IMR-90 (cell line): Measurements from ENCODE around the gene ADORA2A. TPM values are rescaled to one million over a fixed set of nuclear protein-coding genes. Genes with fewer than 3 reads are reported as not detected.

ENCODE experiments used
- ATAC-seq: fragments of 200-7000 bp; cut with Tn5 transposase; 2 replicates; pipeline ENCODE4 v1.9.1; 2020; ENCODE audit warnings: low read depth, mild to moderate bottlenecking, moderate library complexity
- BruUV-seq: library from RNA; stranded (reverse); fragments of 400-500 nt; replicated peaks from 2 replicates; lab custom pipeline; 2021; lab: Mats Ljungman, UMichigan
- CTCF ChIA-PET: fragments of 300-600 bp; formaldehyde crosslinking; extraction: SDS; loops from one replicate; lab custom pipeline; 2021; ENCODE audit warnings: antibody characterized with exemption; lab: Yijun Ruan, JAX
- POLR2A ChIA-PET: fragments of 300-600 bp; sonication (Branson Sonifier 250); formaldehyde crosslinking; loops from one replicate; lab custom pipeline; 2022; ENCODE audit warnings: antibody characterized with exemption; ENCODE audit not compliant: unreplicated experiment; lab: Charles Lee
- DNase-seq: peaks from one replicate; pipeline ENCODE4 v3.0.0; 2013
- H2AFZ ChIP-seq: replicated peaks from 2 replicates; pipeline ENCODE3; 2013; ENCODE audit warnings: low read length, mild to moderate bottlenecking; ENCODE audit not compliant: poor library complexity
- H2AK5ac ChIP-seq: 2 replicates; pipeline ENCODE4 v1.6.1; 2013; ENCODE audit warnings: low read depth, low read length, inconsistent platforms
- H2AK9ac ChIP-seq: replicated peaks from 2 replicates; pipeline ENCODE3; 2013; ENCODE audit warnings: mild to moderate bottlenecking, low read depth, low read length, moderate library complexity; ENCODE audit not compliant: poor library complexity
- H2BK120ac ChIP-seq: 2 replicates; pipeline ENCODE4 v1.6.1; 2013; ENCODE audit warnings: low read depth, low read length, inconsistent platforms
- H2BK15ac ChIP-seq: 3 replicates; pipeline ENCODE4 v1.6.1; 2013; ENCODE audit warnings: low read depth, low read length, inconsistent platforms
- H2BK20ac ChIP-seq: 2 replicates; pipeline ENCODE4 v1.6.1; 2013; ENCODE audit warnings: low read depth, mild to moderate bottlenecking, inconsistent platforms, low read length, moderate library complexity
- H2BK5ac ChIP-seq: 2 replicates; pipeline ENCODE4 v1.6.1; 2013; ENCODE audit warnings: mild to moderate bottlenecking, low read depth, low read length, inconsistent platforms; ENCODE audit not compliant: poor library complexity, severe bottlenecking
- H3K14ac ChIP-seq: replicated peaks from 2 replicates; pipeline ENCODE4 v1.6.1; 2013; ENCODE audit warnings: low read depth, low read length, inconsistent platforms
- H3K18ac ChIP-seq: 2 replicates; pipeline ENCODE4 v1.6.1; 2013; ENCODE audit warnings: low read depth, low read length, control low read depth
- H3K23ac ChIP-seq: 2 replicates; pipeline ENCODE4 v1.6.1; 2013; ENCODE audit warnings: low read depth, low read length, inconsistent platforms
- H3K27ac ChIP-seq: 2 replicates; pipeline ENCODE4 v1.5.1; 2013; ENCODE audit warnings: mild to moderate bottlenecking, control low read depth, low read length; ENCODE audit not compliant: insufficient read depth
- H3K27me3 ChIP-seq: 2 replicates; pipeline ENCODE4 v1.6.1; 2013; ENCODE audit warnings: low read length; ENCODE audit not compliant: control insufficient read depth, insufficient read depth
- H3K36me3 ChIP-seq: 2 replicates; pipeline ENCODE4 v1.6.1; 2013; ENCODE audit warnings: low read length, mixed read lengths; ENCODE audit not compliant: control insufficient read depth, insufficient read depth
- H3K4ac ChIP-seq: 2 replicates; pipeline ENCODE4 v1.6.1; 2013; ENCODE audit warnings: low read depth, low read length, inconsistent platforms
- H3K4me1 ChIP-seq: 2 replicates; pipeline ENCODE4 v1.6.1; 2013; ENCODE audit warnings: low read length, mixed read lengths; ENCODE audit not compliant: control insufficient read depth, insufficient read depth
- H3K4me2 ChIP-seq: 2 replicates; pipeline ENCODE4 v1.6.1; 2013; ENCODE audit warnings: low read depth, mild to moderate bottlenecking, control low read depth, low read length, moderate library complexity
- H3K4me3 ChIP-seq: 2 replicates; pipeline ENCODE4 v1.5.1; 2013; ENCODE audit warnings: low read depth, mild to moderate bottlenecking, control low read depth, low read length, moderate library complexity; ENCODE audit not compliant: insufficient read depth
- H3K56ac ChIP-seq: 2 replicates; pipeline ENCODE4 v1.6.1; 2013; ENCODE audit warnings: low read length, inconsistent platforms; ENCODE audit not compliant: insufficient read depth; ENCODE audit errors: extremely low read depth
- H3K79me1 ChIP-seq, 2 experiments: 2 replicates each; pipeline ENCODE4 v1.6.1; 2013; ENCODE audit warnings: low read length in 2 of 2, inconsistent platforms in 1 of 2, low read depth in 1 of 2
- H3K9ac ChIP-seq: 2 replicates; pipeline ENCODE4 v1.6.1; 2013; ENCODE audit warnings: low read depth, low read length, control low read depth
- H3K9me1 ChIP-seq: 2 replicates; pipeline ENCODE4 v1.6.1; 2013; ENCODE audit warnings: low read length, inconsistent platforms; ENCODE audit not compliant: insufficient read depth
- H3K9me3 ChIP-seq: 2 replicates; pipeline ENCODE4 v1.6.1; 2013; ENCODE audit warnings: low read length; ENCODE audit not compliant: control insufficient read depth, insufficient read depth
- H4K20me1 ChIP-seq: 2 replicates; pipeline ENCODE4 v1.6.1; 2013; ENCODE audit warnings: low read length, inconsistent platforms; ENCODE audit not compliant: insufficient read depth
- H4K5ac ChIP-seq: 2 replicates; pipeline ENCODE4 v1.6.1; 2013; ENCODE audit warnings: mild to moderate bottlenecking, low read depth, low read length, control low read depth
- H4K8ac ChIP-seq, 2 experiments: 2 replicates each; pipeline ENCODE4 v1.6.1; 2013; ENCODE audit warnings: low read depth in 2 of 2, low read length in 2 of 2, control low read depth in 1 of 2, inconsistent platforms in 1 of 2
- H4K91ac ChIP-seq: 2 replicates; pipeline ENCODE4 v1.6.1; 2013; ENCODE audit warnings: low read depth, low read length, inconsistent platforms; ENCODE audit not compliant: insufficient read depth
- ELK1 ChIP-seq: fragments of 150-350 bp; IDR thresholded peaks from 2 replicates; pipeline ENCODE4 v1.6.1; 2016; ENCODE audit warnings: low read depth, mild to moderate bottlenecking, low read length, moderate library complexity, borderline replicate concordance
- FOS ChIP-seq: fragments of 150-350 bp; IDR thresholded peaks from 2 replicates; pipeline ENCODE4 v1.6.1; 2016; ENCODE audit warnings: low read depth, low read length
- MXI1 ChIP-seq: IDR thresholded peaks from 2 replicates; pipeline ENCODE4 v1.6.1; 2012; ENCODE audit warnings: low read depth, mild to moderate bottlenecking, low read length, moderate library complexity, borderline replicate concordance
- NFE2L2 ChIP-seq: fragments of 150-350 bp; IDR thresholded peaks from 2 replicates; pipeline ENCODE4 v1.6.1; 2016; ENCODE audit warnings: low read depth, mild to moderate bottlenecking, low read length
- dilution Hi-C: fragments of 300-500 bp; cut with HindIII; formaldehyde crosslinking; loops from one replicate; pipeline ENCODE4 v1.14.3; 2018; ENCODE audit warnings: low sequenced_read_pairs; ENCODE audit not compliant: unreplicated experiment
- in situ Hi-C: fragments of 300-500 bp; cut with MboI; formaldehyde crosslinking; loops from 3 replicates; pipeline ENCODE4 v1.14.3; 2019; ENCODE audit warnings: low sequenced_read_pairs, inconsistent platforms, mixed read lengths
- intact Hi-C: fragments of 100-400 bp; cut with micrococcal nuclease; formaldehyde crosslinking; loops from 2 replicates; pipeline ENCODE4 v1.10.0; 2022
- polyA plus RNA-seq, 3 experiments: library from polyadenylated mRNA; depleted of rRNA; stranded (reverse); fragments of >200 nt; gene quantifications; 2 replicates each; pipeline ENCODE4 v1.2.3, GENCODE V29; 2012; ENCODE audit warnings: low replicate concordance in 1 of 3
- total RNA-seq: library from RNA; depleted of rRNA; stranded (reverse); fragments of >200 nt; gene quantifications from 2 replicates; pipeline ENCODE4 v1.2.3, GENCODE V29; 2012

ADORA2A gene
- total and polyA plus RNA-seq, 2 of the 4 experiments (the other 2 are of a cell fraction), result 0.36 to 1.1 TPM

- Histone ChIP-seq H2AFZ (no peak overlapping the region), H3K18ac (peak overlapping the region; percentile 78), H3K27ac (peak overlapping the region; percentile 39; the same call in 1 of the 2 replicates), H4K5ac (peak overlapping the region; percentile 10; the same call in 1 of the 2 replicates), H2AK9ac (no peak overlapping the region), H3K23ac (peak overlapping the region; percentile 65; the same call in 1 of the 2 replicates), H3K4me3 (no peak overlapping the region), H4K91ac (peak overlapping the region; percentile 20; the same call in 1 of the 2 replicates), H2BK120ac (peak overlapping the region; percentile 67), H2BK20ac (peak overlapping the region; percentile 50; the same call in 1 of the 2 replicates), H3K14ac (peak overlapping the region; percentile 89), H2BK15ac (peak overlapping the region; percentile 53; the same call in 2 of the 3 replicates), H3K9me1 (peaks cover 36% of the 10 kb centered on the region), H3K4ac (peak overlapping the region; percentile 73), H3K56ac (no peak overlapping the region), H2AK5ac (peak overlapping the region; percentile 83; the same call in 1 of the 2 replicates), H3K4me2 (peak overlapping the region; percentile 25; the same call in 1 of the 2 replicates), H3K9me3 (no peaks in the 10 kb centered on the region), H4K8ac (peak overlapping the region in 1 of 2 experiments; percentile 66; a peak in 2 of 4 replicates), H3K4me1 (peaks cover 29% of the 10 kb centered on the region), H3K9ac (no peak overlapping the region), H2BK5ac (peak overlapping the region; percentile 79), H4K20me1 (peaks cover 4% of the 10 kb centered on the region), H3K36me3 (peaks cover 8% of the 10 kb centered on the region), H3K27me3 (no peaks in the 10 kb centered on the region), H3K79me1 (peaks cover 10 to 73% of the 10 kb centered on the region in 2 experiments; a peak in 3 of 4 replicates)
- DNase-seq, result peak; percentile 68
- no peak for TF ChIP-seq NFE2L2
- 0 out of 2 replicates have a peak, but pooled peaks have one; percentile 5 for TF ChIP-seq FOS
- TF ChIP-seq ELK1, result no peak
- no peak for TF ChIP-seq MXI1
- dilution Hi-C loops, result no loop called here
- ChIA-PET POLR2A (no interaction called here), CTCF (interaction anchor here (1.7 kb wide), 1 partner anchor 17 kb away, joined by 5 read pairs; no protein-coding TSS in a partner anchor)
- no TSS peak for BruUV-seq
- in situ Hi-C loops, result no loop called here
- intact Hi-C loops, result no loop called here
- peak; percentile 66 for ATAC-seq
Measured at GRCh38 chr22:24398409-24398808, 29.0 kb upstream of the ADORA2A start.
